HG02610 (cell line): ENCODE results near the gene CALB2.
"Not testable (repeated sequence)": the region's sequence is repeated elsewhere in the genome, so short reads cannot be mapped to it uniquely, and the experiment has no call there.

Source experiments
- ATAC-seq: cut with Tn5 transposase; IDR thresholded peaks from one replicate; pipeline ENCODE4 v1.9.1; 2021; ENCODE audit warnings: mild to moderate bottlenecking, moderate library complexity; ENCODE audit not compliant: unreplicated experiment

CALB2 gene, protein sequence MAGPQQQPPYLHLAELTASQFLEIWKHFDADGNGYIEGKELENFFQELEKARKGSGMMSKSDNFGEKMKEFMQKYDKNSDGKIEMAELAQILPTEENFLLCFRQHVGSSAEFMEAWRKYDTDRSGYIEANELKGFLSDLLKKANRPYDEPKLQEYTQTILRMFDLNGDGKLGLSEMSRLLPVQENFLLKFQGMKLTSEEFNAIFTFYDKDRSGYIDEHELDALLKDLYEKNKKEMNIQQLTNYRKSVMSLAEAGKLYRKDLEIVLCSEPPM

DNA sequence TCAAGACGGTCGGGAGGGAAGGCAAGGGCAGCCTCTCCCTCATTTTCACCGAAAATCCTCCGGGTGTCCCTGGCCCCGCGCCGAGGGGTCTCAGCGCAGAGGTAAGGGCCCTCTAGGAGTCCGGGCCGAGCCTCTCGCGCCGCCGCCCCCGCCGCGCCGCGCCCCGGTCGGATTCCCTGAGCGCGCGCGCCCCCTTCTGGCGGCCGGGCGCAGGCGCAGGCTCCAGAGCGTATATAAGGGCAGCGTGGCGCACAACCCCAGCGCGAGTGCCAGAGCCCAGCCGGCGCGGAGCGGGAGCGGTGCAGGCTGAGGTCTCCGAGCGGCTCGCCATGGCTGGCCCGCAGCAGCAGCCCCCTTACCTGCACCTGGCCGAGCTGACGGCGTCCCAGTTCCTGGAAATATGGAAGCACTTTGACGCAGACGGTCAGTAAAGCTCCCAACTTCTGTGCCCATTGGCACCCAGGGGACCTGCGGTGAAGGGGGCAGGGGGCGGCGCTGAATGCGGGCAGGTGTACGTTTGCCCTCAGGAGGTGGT is at the start of gene CALB2:
TSS of gene CALB2 (plus strand) at position 260 of the 535 bp plus-strand sequence. CDS start at position 330, 70 bp downstream.
- ATAC-seq, result peak; percentile 79

DNA sequence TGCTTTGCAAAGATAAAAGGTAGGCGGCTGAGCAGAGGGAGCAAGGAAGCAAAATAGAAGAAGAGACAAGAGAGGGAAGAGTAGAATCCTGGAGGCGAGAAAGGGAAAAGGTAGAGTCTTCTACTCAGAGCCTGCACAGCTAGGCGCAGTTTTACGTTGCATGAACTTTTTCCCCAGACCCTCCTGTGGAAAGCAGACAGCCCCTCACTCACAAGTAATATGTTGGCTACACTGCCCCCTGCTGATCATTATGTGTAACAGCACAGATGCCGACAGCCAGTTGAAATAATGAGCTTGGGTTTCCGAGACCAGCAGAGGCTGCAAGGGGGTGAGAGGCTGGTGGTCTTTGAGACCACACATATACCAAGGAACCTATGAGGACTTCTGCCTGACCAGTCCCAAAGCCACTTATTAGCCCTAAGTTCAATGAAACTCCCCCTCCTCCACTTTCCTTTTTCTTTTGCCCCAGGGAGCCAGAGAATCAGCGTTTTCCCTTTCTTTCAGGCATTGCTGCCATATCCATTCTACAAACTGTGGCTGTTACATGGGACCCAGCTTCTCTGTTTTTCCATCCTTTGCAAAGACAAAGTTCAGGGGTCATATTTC is 46.9 kb upstream of the CALB2 start:
- no peak for ATAC-seq

DNA sequence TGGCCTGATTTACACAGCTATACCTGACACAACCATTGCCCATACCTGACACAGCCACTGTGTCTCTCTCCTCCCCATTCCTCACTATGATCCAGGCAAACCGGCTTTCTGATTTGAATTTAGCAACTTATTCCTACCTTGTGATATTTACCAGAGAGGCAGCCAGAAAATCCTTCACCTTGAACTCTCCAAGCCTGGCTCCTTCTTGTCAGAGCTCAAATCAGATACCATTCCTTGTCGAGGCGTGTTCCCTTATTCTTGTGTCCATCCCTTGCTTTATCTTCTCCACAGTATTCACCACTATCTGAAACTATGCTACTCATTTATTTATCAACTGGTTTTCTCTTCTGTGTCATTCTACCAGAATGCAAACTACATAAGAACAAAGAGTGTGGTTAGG is 44.9 kb upstream of the CALB2 start:
- ATAC-seq, result not testable (repeated sequence)

DNA sequence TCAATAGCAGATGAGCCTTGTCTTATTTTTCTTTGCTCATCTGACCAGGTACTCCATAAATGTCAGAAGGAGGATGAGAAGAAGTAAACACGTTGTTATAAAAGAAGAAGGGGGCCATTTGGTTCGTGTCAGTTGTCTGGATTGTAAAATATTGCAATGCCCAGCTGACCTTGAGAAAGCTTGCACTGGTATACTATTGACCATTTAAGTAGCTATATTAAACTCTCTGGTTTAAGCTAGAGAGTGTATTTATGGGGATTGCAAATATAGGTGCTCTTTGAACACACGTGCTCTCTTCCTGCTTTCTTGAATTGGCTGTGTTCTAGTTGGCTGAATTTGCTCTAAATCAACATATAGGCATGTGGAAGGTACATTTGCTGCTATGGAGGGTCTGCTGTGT is 43.3 kb upstream of the CALB2 start:
- no peak for ATAC-seq

DNA sequence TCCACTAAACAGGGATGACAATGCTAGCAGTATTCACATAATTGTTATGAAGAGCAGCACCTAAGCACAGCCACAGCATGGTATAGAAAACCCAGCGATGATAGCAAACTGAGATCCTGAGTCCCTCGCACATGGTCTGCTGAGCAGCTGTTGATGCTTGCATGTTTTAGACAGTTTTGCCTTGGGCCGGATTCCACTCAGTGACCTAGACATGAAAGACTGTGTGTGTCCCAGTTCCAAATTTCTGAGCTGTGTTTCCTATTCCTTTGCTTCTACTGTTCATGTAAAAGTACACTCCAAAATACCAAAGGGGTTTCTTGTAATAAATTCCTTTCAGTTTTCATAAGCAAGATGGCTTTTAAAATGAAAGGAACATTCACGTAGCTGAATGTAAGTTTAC is 38.5 kb upstream of the CALB2 start:
- ATAC-seq, result no peak

DNA sequence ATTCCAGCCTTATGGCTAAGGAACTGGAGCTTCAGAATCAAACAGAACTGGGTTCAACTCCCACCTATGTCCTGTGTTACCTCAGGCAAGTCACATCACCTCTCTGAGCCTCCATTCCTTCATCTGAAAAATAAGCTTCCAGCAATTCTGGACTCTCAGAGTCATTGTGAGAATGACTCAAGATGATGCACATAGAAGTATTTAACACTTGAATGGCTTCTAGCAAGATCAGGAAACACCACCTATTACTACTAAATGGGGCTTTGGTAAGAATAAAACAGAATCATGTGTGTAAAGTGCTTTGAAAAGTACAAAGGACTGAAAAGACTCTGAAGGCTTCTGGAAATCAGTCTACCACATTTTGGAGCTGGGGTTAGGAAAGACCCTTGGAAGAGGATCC is 30.8 kb upstream of the CALB2 start:
- ATAC-seq, result no peak

DNA sequence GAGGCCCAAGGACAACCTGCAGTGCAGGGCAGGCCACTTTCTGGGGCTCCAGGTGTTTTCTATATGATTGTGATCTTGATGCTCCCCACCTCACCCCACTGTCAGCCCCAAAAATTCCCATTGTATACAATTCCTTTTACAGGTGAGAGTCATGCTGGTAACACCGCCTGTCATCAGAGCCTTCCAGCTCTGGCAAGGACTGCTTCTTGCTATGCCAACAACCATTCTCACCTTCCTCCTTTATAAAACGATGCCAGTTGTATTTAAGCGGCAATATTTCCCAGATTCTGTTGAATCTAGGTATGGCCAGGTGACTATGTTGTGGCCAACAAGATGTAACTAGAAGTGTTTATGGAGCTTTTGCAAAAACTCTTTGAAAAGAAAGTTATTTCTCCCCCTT is 30.4 kb upstream of the CALB2 start:
- no peak for ATAC-seq

DNA sequence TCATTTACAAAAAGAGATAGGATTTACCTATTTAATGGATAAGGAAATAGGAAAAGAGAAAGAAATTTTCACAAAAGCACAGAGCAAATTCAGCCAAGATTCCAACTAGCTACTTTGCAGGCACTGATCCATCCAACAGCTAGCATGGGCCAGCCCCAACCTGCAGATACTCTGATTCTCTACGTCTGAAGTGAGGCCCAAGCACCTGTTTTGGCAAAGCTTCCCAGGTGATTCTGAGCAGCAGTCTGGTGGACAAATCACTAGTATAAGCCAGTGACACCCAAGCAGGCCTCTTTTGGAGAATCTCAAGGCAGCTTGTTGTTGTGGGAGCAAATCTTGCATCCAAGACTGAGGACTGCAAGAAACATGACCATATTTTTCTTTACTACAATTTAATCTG is 20.9 kb upstream of the CALB2 start:
- ATAC-seq, result no peak

DNA sequence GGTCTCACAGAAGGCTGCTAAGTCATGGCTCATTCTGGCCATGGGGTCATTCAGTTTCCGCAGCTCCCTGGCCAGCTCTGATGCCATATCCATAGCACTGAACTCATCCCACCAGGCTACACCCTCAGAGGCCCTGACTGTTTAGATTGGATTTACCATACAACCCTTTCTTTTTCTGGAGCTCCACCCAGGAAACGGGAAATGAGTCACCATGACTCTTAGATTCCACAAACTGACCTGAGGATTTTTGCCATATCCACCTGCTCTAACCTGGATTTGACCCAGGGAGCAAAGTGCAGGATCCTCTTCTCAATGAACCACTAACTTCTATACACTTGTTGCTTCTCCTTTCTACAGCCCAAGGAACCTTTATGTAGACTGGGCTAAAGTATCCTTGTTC is 20.3 kb upstream of the CALB2 start:
- no peak for ATAC-seq

DNA sequence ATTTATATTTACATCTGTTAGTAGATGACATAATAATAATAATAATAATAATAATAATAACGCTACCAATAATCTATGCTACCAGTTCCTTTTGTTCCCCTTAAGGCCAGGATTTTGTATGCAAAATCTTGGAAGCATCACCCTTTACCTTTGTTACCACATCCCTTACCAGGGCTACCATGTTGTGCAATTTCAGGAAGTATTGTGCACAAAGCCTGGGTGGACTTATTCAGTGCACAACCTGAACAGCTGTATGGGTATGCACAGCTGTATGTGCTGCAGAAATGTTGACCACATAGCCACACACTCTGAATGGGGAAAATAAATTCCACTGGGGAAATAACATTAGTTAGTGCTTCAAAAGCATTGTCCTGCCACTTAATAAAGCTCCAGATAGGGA is 19.9 kb upstream of the CALB2 start:
- ATAC-seq, result no peak

DNA sequence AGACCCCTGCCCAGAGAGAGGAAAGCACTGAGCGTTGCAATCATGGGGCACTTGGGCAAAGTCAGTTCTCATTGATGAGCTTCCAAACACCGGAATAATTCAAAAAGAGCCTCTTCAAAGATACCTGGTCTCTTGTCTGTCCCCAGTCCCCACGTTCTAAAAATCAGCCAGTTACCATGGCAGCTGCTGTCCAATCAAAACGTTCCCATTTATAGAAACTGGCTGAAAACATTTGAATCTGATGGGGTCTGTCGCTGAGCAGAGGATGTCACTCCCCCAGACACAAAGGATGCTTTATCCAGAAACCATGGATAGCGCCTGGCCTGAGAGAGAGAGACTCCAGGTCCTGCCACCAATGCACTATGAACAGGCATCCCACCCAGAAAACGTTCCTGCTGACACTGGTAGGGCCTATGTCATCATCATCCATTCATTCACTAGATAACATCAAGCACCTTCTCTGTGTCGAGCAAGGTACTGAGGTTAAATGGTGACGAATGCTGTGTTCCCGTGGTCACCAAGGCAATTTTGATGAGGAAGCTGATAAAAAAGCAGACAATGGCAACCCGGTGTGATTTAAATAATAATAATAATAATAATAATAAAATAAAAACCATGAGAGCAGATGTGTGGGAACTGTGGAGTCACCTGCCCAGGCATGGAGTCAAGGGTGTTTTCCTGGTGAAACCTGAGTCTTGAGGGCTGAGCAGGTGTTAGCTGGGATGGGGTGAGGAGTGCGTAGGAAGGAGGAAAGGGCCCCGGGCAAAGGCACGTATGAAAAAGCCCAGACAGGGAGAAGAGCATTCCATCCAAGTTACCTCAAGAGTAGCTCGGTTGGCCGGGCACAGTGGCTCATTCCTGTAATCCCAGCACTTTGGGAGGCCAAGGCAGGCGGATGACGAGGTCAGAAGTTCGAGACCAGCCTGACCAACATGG is 19.0 kb upstream of the CALB2 start:
- ATAC-seq, result no peak

DNA sequence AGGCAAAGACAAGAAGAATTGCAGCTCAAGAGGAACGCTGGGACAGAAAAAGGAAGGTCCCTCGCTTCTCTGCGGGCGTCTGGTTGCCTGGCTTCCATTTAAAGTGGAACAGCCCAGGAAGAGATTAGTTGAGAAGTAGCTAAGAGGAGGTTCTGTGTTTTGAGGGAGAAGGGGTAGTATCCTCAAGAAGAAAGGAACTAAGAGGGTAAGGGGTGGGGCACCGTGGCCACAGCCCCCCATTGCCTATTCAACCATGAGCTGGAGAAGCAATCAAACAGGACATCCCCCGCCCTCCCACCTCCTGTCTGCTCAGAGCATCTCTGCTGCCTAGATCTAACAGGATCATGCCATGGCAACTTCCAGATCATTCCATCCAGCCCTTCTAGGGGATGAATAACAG is 18.1 kb upstream of the CALB2 start:
- no peak for ATAC-seq

DNA sequence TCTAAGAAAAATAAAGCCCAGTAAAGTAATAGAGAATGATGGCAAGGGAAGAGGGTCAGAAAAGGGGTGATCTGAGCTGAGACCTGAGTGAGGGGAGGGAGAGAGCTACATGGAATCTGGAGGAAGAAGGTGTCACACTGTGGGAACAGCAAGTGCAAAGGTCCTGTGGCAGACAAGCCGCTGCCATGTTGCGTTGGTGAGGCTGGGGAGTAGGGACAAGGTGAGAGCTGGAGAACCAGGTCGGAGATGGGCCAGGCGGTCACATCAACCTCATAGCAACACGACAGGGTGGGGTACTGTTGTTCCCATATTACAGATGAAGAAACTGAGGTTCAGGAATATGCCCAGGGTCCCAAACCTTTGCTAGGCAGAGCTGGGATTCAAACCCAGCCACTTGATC is 16.6 kb upstream of the CALB2 start:
- no peak for ATAC-seq

DNA sequence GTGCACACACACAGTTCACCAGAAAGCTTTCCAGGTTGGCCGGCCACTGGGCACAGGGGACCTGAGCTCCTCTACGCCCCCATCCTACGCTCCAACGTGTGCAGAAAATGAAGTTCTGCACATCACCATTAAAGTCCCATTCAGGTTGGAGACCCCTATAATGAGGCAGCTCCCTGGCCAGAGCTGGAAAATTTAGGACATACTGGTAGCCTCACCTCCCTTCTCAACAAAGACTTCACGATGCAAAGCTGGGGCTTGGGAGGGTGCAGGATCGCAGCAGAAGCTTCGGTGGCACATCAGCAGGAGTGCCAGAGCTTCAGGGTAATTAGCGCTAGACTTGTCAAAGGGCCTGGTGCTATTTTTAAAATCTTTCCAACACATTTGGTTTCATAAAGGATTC is 15.4 kb upstream of the CALB2 start:
- no peak for ATAC-seq

DNA sequence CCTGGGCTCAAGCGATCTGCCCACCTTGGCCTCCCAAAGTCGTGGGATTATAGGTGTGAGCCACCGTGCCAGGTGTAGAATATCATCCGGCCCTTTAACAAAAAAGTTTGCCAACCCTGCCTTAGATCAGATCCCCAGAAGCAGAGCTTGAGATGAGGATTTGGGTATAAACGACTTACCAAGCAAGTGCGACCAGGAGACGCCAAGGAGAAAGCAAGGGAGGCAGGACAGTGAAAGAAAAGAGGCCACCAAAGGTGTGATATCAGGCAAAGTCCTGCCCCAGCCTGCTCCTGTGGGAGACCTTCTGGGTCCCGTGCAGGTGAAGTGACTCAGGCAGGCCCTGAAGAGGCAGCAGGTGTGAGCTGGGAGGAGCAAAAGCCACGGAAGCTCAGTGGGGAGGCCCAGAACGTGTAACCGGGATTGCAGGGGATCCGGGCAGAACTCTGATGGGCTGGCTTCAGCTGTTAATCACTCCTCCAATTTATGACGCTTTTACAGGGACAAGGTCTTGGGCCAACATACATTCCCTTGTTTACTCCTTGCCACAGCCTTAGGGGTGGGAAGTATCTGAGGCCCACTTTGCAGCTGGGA is 14.1 kb upstream of the CALB2 start:
- no peak for ATAC-seq

DNA sequence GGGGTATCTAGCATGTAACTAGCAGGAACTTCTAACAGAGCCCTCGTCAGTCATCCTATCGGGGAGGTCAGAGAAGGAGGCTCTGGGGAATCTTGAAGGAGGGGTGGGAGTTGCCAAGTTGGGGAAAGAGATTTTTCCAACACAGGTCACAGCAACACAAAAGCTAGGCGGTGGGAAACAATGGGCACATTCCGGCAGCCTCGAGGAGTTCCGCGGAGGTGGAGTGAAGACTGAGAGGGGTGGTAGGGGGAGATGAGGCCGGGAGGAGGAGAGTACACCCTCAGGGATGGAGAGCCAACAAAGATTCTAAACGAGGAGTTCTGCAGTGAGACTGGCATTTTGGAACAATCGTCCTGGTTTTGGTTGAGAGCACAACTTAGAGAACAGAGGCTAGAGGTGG is 13.5 kb upstream of the CALB2 start:
- ATAC-seq, result no peak

DNA sequence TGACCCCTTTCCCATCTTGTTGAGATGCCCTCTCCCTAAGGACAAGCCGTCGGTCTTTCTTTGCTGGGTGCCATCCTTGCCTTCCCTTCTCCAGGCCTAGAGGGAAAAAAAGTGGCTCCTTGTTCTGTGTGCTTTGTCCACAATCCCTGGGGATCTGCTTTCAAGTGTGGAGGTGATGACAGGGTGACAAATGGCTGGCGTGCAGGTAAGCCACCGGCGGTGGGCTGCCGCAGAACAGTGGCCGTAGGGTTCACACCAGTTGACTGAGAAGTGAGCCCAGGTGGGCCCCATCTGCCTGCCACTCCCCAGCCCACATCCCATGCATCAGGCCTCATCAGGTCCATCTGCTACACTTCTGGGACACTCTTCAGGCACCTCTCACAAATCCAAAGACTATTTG is 11.4 kb upstream of the CALB2 start:
- ATAC-seq, result no peak

DNA sequence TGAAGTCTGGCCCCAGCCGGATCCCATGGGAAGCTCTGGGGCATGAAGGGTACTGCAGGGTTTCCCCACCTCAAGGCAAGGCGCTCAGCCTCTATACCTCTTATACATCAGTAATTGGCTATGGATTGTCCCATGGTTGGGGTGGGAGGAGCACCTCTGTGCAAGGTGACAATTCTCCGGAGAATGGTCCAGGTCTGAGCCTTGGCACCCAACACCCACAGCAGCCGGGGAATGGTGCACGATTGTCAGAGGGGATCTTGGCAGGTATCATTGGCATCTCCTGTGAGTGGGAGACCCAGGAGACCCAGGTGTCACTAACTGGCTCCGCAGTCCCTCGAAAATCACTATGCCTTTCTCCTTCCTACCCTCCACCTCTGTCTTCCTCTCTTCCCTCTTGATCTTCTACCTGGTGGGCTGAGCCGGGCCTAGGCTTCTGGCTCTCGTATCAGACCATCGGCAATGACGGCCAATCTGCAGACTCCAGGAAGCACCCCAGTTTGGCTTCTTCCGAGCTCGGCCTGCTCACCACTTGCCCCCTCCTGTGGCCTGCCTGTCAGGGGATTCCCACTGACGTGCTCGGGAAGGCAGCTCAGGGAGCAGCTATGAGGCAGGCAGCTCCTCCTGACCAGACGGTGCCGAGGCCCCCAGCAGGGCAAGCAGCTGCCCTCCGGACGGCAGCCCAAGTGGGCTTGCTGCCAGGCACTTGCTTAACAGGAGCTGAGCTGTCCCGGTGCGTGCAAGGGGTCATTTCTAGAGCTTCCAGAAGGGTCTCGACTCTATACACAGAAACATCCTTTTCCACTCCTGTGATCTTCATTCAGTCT is 10.0 kb upstream of the CALB2 start:
- no peak for ATAC-seq

DNA sequence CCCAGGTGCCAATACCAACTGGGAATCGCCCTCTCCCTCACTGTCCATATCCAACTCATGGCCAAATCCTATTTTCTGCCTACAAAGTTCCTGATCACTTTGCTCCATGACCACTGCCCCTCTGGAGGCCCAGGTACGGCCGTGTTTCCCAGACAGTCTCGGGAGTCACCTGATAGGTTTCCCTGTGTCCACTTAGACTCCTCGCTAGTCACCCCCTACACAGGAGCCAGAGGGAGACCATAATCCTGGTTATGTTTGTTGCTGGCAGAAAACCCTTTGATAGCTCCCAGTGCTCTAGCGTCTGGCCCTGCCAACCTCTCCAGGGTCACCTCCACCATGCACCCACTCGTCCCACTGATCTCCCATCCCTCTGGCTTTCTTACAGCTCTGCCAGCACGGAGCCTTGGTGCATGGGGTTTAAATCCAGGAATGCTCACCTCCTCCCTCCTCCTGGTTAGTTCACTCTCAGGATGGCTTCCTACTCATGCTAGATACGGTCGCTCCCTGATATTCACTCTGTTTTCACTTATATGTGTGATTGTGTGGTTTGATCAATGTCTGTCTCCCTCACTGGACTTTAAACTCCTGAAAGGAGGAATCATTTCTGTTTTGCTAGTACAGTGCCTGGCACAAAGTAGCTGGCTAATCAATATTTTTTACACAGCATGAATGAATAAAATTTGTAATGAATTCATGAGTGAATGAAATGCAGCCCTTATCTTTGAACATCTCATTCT is 7.5 kb upstream of the CALB2 start:
- ATAC-seq, result no peak

DNA sequence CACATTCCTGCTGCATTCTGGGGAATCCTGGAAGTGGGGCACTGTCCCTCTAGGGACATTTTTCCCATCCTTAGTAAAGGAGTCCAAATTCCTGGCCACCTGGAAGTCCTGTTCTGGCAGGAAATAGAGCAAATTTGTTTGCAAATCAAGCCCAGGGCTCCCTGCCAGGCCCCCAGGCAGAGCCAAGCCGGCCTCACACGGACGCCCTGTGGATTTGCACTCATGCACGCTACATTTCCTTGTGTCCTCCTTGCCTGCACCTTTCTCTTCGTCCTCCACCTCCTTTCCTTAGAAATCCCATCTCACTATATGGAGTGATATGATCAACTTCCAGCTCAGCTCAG is 7.0 kb upstream of the CALB2 start:
- no peak for ATAC-seq
